ENCODE measurements around the gene BAZ1A. TPM values are rescaled to one million over a fixed set of nuclear protein-coding genes. Genes with fewer than 3 reads are reported as not detected.
"Not testable (repeated sequence)": the region's sequence is repeated elsewhere in the genome, so short reads cannot be mapped to it uniquely, and the experiment has no call there.

The BAZ1A gene
- total RNA-seq, 1 donor: 21.7 TPM

DNA sequence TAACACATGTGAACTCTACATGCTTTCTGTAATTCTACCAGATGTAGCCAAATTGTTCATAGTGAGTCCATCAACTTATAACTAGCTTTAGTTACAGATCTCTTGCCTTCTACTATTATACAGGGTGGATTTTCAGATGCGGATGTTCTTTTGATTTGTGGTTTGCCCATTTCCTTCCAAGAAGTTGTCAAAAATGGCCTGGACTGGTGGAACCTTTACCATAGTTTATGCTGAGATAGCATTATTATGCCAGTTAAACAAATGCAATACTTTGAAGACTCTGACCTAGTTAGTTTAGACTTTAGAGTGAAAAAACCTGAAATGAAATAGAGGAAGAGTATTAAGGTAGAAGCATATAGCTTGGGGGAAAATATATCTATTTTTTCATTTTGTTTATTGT, 133.3 kb downstream of the BAZ1A start:
- no peak overlapping the region for H3K4me3 ChIP-seq (ENCODE audit: low read depth, low read length)
- DNase-seq (ENCODE audit: low read depth): no peak
- TF ChIP-seq, protein P1, sequence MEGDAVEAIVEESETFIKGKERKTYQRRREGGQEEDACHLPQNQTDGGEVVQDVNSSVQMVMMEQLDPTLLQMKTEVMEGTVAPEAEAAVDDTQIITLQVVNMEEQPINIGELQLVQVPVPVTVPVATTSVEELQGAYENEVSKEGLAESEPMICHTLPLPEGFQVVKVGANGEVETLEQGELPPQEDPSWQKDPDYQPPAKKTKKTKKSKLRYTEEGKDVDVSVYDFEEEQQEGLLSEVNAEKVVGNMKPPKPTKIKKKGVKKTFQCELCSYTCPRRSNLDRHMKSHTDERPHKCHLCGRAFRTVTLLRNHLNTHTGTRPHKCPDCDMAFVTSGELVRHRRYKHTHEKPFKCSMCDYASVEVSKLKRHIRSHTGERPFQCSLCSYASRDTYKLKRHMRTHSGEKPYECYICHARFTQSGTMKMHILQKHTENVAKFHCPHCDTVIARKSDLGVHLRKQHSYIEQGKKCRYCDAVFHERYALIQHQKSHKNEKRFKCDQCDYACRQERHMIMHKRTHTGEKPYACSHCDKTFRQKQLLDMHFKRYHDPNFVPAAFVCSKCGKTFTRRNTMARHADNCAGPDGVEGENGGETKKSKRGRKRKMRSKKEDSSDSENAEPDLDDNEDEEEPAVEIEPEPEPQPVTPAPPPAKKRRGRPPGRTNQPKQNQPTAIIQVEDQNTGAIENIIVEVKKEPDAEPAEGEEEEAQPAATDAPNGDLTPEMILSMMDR (IDR thresholded peaks at IDR 0.05; ENCODE audit: insufficient read depth, low read length): no peak

DNA sequence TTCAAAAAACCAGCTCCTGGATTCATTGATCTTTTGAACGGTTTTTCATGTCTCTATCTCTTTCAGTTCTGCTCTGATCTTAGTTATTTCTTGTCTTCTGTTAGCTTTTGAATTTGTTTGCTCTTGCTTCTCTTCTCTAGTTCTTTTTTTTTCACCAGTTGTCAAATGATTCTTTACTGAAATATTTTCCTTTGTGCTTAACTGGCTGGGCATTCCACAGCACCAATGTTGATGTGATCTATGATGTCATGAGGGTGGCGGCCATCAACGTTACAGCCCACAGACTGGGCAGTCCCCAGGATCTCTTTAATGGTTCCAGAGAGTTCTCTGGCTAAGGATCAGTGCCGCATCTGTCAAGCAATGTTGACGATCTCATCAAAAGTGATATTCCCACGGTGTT, 135.0 kb downstream of the BAZ1A start:
- not testable (repeated sequence) for H3K4me3 ChIP-seq (ENCODE audit: low read depth, low read length)
- peak; percentile 53 for DNase-seq (ENCODE audit: low read depth)

DNA sequence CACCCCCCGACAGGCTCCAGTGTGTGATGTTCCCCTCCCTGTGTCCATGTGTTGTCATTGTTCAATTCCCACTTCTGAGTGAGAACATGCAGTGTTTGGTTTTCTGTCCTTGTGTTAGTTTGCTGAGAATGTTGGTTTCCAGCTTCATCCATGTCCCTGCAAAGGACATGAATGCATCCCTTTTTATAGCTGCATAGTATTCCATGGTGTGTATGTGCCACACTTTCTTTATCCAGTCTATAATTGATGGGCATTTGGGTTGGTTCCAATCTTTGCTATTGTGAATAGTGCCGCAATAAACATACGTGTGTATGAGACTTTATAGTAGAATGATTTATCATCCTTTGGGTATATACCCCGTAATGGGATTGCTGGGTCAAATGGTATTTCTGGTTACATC, 138.1 kb downstream of the BAZ1A start:
- not testable (repeated sequence) for DNase-seq (ENCODE audit: low read depth); H3K4me3 ChIP-seq (ENCODE audit: low read depth, low read length)

DNA sequence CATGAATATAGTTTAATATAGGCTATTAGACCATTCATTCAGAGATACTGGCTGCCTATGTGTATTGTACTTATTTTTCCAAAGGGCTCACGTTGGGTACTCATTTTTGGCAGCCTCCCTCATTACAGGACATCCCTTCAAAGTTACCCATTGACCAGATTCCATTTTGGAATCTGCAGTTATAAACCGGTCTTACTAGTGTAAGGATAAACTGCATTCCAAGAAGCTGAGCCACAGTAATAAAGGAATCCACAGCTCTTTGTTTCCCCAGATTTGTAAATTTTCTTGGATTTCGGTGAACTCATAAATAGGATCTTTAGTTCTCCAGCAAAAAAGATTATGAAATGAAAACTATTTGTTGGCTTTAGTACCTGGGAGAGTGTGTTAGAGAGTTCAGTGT, 141.9 kb downstream of the BAZ1A start:
- TF ChIP-seq, protein P1 (IDR thresholded peaks at IDR 0.05; ENCODE audit: insufficient read depth, low read length): no peak
- H3K4me3 ChIP-seq (ENCODE audit: low read depth, low read length): no peak overlapping the region
- DNase-seq (ENCODE audit: low read depth): peak; percentile 75

DNA sequence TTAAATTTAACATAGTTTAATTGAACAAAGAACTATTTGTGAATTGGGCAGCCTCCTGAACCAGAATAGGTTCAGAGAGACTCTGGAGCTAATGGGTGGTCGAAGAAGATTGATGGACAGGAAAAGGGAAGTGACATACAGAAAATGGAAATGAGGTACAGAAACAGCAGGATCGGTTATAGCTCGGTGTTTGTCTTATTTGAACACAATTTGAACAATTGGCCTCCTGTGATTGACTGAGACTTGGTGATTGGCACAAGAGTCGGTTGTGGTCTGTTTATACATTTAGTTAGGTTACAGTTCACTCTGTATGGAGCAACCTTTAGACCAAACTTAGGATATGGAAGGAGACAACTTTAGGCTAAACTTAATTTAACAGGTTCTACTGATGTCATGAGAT, 142.4 kb downstream of the BAZ1A start:
- no peak for DNase-seq (ENCODE audit: low read depth)
- H3K4me3 ChIP-seq (ENCODE audit: low read depth, low read length): no peak overlapping the region
- TF ChIP-seq, protein P1 (IDR thresholded peaks at IDR 0.05; ENCODE audit: insufficient read depth, low read length): no peak

DNA sequence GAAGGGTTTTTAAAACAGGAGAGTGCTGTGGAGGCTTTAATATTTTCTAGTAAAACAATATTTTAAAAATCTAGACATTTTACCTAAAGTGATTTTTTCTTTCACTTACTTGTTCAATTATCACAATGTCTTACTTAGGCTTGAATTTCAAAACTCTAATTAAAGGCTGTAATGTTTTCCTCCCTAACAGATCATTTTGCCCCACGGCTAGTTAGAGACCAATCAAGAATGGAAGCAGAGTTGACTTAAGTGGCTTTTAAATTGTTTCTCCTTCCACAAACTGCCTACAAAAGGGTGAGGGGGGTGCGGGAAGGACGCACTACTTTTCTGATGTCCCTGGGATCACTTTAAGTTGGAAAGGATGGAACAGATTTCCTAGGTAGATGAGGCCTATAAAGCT, 151.3 kb downstream of the BAZ1A start:
- TF ChIP-seq, protein P1 (IDR thresholded peaks at IDR 0.05; ENCODE audit: insufficient read depth, low read length): no peak
- no peak for DNase-seq (ENCODE audit: low read depth)
- H3K4me3 ChIP-seq (ENCODE audit: low read depth, low read length): no peak overlapping the region

DNA sequence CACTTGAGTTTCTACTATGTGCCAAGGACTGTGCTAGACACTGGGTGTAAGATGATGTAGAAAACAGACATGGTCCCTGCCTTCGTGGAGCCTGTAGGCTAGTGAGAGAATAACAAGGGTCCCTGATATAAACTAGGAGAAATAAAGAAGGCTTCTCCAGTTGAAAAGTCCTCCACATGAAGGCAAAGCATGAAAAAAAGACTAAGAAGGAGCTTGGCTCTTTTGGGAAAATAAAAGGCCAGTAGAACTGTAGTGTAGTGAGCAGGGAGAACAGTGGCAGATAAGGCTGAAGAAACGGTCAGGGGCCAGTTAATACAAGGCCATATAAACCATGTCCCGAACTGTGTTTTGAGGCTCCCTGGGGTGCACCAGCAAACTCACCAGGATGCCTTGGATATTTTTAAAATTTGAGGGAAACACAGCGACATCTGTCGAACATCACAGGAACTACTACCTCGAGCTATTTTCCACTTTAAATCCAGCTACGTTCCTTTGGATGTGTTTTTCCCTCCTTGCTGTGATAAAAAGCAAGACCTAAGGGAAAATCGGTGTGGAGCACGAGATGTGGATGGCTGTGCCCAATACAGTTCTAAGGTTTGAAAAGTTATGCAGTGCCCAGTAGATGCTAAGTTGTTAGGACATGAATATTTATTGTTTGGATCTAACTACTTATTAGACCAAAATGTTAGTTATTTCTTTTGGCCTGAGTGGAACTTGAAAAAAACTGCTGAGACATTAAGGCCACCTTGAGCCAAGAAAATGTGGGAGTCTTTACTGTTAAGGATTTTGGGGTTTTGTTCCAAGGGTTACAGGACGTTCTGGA, 152.2 kb downstream of the BAZ1A start:
- TF ChIP-seq, protein P1 (IDR thresholded peaks at IDR 0.05; ENCODE audit: insufficient read depth, low read length): peak; percentile 79
- H3K4me3 ChIP-seq (ENCODE audit: low read depth, low read length): no peak overlapping the region
- DNase-seq (ENCODE audit: low read depth): peak; percentile 78

DNA sequence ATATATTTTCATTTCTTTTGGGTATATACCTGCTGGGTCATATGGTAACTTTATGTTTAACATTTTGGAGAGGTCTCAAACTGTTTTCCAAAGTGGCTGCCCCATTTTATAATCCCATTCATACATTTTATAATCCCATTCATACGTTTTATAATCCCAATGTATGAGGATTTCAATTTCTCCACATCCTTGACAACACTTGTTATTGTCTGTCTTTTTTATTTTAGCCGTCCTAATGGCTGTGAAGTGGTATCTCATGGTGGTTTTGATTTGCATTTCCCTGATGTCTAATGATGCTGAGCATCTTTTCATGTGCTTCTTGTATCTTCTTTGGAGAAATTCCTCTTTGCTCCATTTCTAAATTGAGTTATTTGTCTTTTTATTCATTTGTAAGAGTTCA, 154.0 kb downstream of the BAZ1A start:
- no peak overlapping the region for H3K4me3 ChIP-seq (ENCODE audit: low read depth, low read length)
- no peak for DNase-seq (ENCODE audit: low read depth)
- TF ChIP-seq, protein P1 (IDR thresholded peaks at IDR 0.05; ENCODE audit: insufficient read depth, low read length): no peak

All from fibroblast of the aortic adventitia (primary cell).